HG02642 (cell line): ENCODE measurements around the gene MT1M.
"Not testable (repeated sequence)": the region's sequence is repeated elsewhere in the genome, so short reads cannot be mapped to it uniquely, and the experiment has no call there.

Experiments
- ATAC-seq: cut with Tn5 transposase; IDR thresholded peaks from one replicate; pipeline ENCODE4 v1.9.1; 2021; ENCODE audit warnings: mild to moderate bottlenecking; ENCODE audit not compliant: unreplicated experiment, poor library complexity

MT1M gene

GRCh38 chr16:56632156-56632847 lies at the start of gene MT1M:
Gene MT1M (plus strand): TSS chr16:56632659. CDS start chr16:56632732, 73 bp downstream.
- no peak for ATAC-seq

DNA sequence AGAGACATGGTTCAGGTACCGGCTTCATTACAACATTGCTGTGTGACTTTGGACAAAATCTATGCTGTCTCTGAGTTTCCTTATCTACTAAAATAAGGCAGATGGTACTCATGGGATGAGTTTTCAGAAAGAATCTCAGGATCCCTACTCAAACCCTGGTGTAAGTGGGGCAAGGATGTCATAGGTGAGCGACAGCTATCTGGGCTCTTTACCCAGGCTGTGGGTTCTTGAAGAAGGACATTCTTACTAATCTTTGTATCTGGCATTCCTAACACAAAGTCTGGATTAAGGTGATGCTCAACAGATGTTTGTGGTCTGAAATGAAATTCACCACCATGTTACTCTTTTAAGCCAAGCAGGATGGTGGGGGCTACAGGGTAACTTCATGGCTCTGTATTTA lies 49.5 kb upstream of the MT1M start:
- not testable (repeated sequence) for ATAC-seq

- no peak for ATAC-seq
Observed at GRCh38 chr16:56583351-56584168, 48.9 kb upstream of the MT1M start.

GRCh38 chr16:56584276-56584675 lies 48.2 kb upstream of the MT1M start:
- no peak for ATAC-seq

GRCh38 chr16:56588781-56589140 lies 43.7 kb upstream of the MT1M start:
- ATAC-seq, result no peak

DNA sequence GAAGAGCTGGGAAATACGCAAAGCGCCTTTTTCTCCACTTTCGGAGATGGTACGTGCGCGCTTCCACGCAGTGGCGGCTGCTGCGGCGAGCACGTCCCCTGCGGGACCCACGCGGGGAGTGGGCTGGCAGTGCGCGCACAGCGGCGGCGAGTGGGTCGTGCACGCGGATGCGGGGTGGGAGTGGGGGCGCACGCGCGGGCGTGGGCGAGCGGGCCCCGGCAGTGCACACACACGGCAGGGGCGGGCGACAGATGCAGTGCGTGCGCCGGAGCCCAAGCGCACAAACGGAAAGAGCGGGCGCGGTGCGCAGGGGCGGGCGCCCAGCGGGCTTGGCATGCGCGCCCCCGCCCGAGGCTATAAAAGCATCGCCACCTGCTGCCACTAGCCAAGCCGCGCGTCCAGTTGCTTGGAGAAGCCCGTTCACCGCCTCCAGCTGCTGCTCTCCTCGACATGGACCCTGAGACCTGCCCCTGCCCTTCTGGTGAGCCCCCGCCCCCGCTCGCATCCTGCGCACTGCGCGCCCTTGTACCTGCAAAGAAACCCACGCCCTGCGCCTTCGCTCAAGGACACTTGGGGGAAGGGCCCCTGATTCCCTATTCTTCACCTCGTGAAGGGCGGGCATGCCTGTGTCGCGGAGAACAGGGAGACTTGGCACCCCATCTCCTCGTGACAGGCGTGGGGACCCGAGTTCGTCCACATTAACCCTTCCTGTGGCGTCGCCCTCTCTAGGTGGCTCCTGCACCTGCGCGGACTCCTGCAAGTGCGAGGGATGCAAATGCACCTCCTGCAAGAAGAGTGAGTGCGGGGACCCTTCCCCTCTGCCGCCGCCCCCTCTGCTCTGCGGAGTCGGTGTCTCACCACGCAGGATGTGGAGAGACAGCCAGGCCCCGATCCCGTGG lies 43.1 kb upstream of the MT1M start, which contains the start of gene MT3:
TSS of gene MT3 (plus strand) at position 388 of the 899 bp plus-strand sequence. CDS start at position 451, 63 bp downstream.
- ATAC-seq, result no peak

DNA sequence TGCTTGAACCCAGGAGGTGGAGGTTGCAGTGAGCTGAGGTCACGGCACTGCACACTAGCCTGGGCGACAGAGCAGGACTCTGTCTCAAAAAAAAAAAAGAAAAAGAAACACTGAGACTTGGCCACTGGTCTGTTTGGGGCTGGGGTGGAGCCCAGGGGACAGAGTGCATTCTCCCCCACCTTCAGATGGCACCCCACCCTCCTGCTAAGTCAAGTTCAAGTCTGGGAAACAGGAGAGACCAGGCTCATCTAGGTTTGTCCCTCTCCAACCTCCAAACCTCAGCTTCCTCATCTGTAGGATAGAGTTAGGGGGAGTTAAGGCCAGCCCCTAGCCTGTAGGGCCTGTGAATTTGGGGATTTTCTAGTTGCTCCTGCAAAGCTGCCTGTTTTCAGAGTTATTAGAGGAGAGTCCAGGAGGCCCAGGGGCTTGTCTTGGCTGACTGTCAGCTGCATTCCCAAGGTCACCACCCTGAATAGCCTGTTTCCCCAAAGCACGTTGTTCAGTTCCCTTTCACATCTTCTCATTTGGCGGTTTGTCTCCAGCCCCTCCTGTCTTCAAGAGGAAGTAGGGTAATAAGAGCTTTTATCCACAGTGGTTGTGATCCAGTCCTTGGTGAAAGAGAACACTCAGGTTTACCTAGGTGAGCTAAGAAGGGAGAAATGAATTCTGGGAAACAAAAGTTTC lies 40.9 kb upstream of the MT1M start:
- no peak for ATAC-seq

- ATAC-seq, result no peak
Observed at GRCh38 chr16:56593573-56594291, 38.7 kb upstream of the MT1M start.

DNA sequence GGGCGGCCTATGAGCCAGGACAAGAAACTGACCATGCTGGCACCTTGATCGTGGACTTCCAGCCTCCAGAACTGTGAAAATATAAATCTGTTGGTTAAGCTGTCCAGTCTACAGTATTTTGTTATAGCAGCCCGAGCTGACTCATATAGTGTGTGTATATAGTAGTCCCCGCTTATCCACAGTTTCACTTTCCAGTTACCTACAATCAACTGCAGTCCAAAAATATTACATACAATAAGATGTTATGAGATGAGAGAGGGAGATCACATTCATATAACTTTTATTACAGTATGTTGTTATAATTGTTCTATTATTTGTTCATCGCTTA lies 38.2 kb upstream of the MT1M start:
- no peak for ATAC-seq

DNA sequence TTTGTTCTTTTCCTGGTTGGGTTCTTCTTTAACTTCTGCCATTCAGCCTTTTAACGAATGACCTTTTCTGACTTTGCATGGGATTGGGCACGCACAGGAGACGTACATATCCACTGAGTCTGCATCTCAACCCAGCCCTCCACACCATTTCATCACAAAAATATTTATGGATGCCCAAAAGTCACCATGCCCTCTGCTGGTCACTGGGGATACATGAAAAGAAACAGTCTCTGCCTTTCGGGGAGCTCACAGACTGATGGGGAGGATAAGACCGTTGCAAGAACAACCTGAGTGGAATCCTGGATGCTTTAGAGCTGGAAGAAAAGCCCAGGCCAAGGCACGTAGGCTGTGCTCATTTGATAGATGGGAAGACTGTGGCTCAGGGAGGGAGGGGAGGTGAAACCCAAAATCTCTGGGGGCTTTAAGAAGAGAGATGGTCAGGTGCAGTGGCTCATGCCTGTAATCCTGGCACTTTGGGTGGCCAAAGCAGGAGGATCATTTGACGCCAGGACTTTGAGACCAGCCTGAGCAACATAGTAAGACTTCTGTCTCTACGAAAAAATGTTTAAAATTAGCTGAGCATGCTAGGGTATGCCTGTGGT lies 32.0 kb upstream of the MT1M start:
- no peak for ATAC-seq

DNA sequence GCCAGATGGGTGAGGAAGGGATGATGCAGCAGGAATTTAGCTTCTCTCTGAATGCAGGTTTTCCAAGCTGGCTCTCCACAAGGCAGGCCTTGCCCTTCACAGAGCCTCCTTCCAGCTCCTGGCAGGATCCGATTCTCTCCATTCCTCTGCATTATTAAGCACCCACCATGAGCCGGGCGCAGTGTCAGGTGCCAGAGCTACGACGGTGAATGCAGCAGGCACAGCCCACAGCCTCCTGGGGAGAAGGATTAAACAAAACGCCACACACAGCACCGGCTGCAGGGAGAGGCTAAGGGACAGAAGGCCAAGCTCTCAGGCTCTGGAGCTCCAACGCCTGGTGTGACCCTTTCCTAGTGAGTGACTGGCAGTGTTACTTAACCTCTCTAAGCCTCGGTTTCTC lies 31.1 kb upstream of the MT1M start:
- no peak for ATAC-seq

GRCh38 chr16:56603589-56603988 lies 28.9 kb upstream of the MT1M start:
- ATAC-seq, result no peak

GRCh38 chr16:56604966-56605365 lies 27.5 kb upstream of the MT1M start:
- no peak for ATAC-seq

DNA sequence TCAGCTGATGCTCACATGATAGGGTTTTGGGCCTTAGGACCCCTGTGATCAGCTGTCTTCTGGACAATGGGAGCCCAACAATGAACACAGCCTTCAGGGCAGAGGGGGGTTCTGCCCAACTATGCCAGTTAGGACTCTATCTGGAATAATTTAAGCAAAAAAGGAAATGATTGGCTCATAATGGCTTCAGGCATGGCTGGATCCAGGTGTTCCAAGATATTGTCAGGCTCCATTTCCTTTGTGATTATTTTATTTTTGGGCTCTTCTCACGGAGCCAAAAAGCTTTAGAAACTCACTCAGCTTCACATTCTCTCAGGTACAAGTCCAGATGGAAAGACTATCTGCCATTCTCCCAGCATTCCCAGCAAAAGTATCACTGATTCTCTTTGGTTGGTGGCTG lies 27.0 kb upstream of the MT1M start:
- no peak for ATAC-seq

DNA sequence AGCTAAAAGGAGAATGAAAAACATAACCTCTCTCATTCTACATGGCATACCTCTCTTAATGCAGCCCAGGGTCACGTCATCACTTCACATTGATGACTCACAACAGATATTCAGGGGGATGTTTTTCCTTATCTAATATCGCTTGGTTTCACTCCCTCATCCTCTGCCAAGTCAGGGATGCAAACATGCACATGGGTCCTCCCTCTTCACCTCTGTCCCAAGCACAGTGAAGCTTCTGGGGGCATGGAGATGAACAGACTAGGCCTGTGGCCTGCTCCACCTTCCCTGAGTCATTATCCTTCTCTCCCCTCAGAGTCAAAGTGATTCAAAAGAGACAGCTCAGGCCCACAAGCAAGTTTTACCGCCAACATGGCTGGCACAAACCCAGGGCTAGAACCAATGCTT lies 26.4 kb upstream of the MT1M start:
- no peak for ATAC-seq

DNA sequence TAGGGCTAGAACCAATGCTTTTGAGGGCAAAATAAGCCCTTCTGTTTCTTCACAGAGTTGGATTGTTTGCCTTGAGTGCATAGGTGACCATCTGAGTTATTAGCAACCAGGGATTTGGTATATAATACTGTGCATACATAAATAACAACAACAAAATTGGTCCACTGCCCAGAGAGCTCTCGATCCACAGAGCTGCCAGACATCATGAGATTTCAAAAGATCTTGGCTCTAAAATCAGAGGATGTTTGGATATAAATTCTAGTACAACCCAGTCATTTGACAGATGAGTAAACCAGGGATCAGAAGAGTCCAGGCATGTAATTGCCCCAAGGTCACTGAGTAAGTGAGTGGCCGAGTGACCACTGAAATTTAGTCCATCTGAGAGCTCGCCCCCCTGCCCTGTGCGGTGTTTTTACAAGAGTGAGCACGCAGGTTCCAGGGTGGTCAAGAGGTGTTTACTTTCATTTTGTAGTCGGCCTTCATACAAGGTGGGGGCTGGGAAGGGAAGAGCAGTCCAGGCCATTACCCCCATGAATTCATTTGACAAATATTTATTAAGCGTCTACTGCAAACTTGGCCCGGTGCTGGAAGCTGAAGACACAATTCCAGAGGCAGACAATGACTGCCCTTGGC lies 25.9 kb upstream of the MT1M start:
- ATAC-seq, result no peak

- no peak for ATAC-seq
Observed at GRCh38 chr16:56607109-56607618, 25.3 kb upstream of the MT1M start.

DNA sequence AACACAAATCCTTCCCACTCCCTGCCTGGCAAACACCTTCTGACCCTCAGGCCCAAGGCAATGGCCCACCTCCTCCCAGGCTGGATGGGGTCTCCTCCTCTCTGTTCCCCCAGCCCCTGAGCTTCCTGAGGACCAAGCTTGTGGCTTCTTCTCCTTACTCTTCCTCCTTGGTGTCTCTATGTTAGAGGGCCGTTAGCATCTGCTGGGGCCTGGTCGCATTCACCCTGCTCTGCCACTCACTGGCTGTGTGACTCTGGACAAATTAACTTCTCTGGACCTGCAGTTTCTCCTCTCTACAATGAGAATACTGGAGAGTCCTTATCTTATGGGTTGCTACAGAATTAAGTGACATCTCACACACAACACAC lies 24.8 kb upstream of the MT1M start:
- no peak for ATAC-seq
